Kidney epithelial cell (primary cell): ENCODE results near the gene LAMC2. TPM values are rescaled to one million over a fixed set of nuclear protein-coding genes. Genes with fewer than 3 reads are reported as not detected.

Experiments
- DNase-seq: peaks from one replicate; pipeline ENCODE4 v3.0.0-alpha.2; 2010; ENCODE audit warnings: low read depth
- H3K27me3 ChIP-seq: 2 replicates; pipeline ENCODE4 v1.6.0; 2011; ENCODE audit warnings: low read length; ENCODE audit not compliant: control insufficient read depth, insufficient read depth
- H3K36me3 ChIP-seq: 2 replicates; pipeline ENCODE4 v1.5.1; 2011; ENCODE audit warnings: low read length; ENCODE audit not compliant: control insufficient read depth, insufficient read depth
- H3K4me3 ChIP-seq: 2 replicates; pipeline ENCODE4 v1.5.1; 2011; ENCODE audit warnings: low read depth, mild to moderate bottlenecking, control low read depth, low read length
- total RNA-seq: library from RNA; depleted of rRNA; stranded (reverse); fragments of >200 nt; gene quantifications from 2 replicates; pipeline ENCODE4 v1.2.3, GENCODE V29; 2015
- TF ChIP-seq, protein P1 (sequence below): IDR thresholded peaks from 2 replicates; pipeline ENCODE4 v1.5.1; 2011; ENCODE audit warnings: mild to moderate bottlenecking, moderate library complexity, low read length, control low read depth, inconsistent platforms; ENCODE audit not compliant: insufficient read depth, poor library complexity, severe bottlenecking

Gene LAMC2
- total RNA-seq, 1 donor from 2014 or later: 1,180 TPM

GRCh38 chr1:183249941-183250452, 63.9 kb downstream of the LAMC2 start:
- TF ChIP-seq, protein P1, sequence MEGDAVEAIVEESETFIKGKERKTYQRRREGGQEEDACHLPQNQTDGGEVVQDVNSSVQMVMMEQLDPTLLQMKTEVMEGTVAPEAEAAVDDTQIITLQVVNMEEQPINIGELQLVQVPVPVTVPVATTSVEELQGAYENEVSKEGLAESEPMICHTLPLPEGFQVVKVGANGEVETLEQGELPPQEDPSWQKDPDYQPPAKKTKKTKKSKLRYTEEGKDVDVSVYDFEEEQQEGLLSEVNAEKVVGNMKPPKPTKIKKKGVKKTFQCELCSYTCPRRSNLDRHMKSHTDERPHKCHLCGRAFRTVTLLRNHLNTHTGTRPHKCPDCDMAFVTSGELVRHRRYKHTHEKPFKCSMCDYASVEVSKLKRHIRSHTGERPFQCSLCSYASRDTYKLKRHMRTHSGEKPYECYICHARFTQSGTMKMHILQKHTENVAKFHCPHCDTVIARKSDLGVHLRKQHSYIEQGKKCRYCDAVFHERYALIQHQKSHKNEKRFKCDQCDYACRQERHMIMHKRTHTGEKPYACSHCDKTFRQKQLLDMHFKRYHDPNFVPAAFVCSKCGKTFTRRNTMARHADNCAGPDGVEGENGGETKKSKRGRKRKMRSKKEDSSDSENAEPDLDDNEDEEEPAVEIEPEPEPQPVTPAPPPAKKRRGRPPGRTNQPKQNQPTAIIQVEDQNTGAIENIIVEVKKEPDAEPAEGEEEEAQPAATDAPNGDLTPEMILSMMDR: no peak
- H3K4me3 ChIP-seq: no peak overlapping the region
- H3K27me3 ChIP-seq: no peaks in the 10 kb centered on the region
- no peaks in the 10 kb centered on the region for H3K36me3 ChIP-seq
- no peak for DNase-seq

DNA sequence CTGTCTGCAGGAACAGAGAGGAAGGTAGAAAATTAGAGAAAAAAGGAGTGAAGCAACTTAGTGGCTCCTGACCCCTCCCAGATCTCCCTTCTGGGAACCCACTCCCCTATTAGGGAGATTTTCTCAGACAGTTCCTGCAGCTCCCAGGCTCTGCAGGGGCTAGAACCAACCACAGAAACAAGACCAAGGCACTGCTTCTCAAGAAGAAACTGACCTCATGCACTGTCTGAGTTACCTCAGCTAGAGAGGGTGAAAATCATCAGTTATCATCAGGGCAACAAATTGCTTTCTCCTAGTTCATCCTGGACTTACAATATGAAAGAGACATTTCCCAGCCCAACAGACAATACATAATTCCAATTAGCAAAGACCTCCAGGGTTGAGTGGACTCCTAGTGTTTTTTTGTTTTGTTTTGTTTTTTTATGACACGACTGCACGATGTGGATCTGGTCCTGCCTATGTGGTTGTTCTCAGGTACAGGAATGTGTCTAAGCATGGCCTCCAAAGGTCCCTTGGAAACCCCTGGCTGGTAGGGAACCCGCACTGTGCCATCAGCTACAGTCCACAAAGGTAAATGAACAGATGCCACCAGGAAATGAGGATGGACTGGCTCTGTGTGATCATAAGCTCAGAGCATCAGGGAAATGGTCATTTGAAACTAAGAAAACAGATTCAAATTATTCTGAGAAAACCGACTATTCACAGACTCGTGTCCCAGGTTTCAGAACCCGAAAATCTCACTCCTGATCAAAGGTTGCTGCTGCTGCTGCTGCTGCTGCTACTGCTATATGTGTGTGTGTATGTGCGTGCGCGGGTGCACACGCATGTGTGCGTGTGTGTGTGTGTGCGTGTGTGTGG, 65.3 kb downstream of the LAMC2 start:
- TF ChIP-seq, protein P1: no peak
- H3K4me3 ChIP-seq: no peak overlapping the region
- DNase-seq: no peak
- H3K27me3 ChIP-seq: no peaks in the 10 kb centered on the region
- no peaks in the 10 kb centered on the region for H3K36me3 ChIP-seq

- no peak for DNase-seq
- Histone ChIP-seq H3K4me3 (no peak overlapping the region), H3K27me3 (no peaks in the 10 kb centered on the region), H3K36me3 (no peaks in the 10 kb centered on the region)
- TF ChIP-seq, protein P1: no peak
Observed at GRCh38 chr1:183251959-183252450, 65.9 kb downstream of the LAMC2 start.

- TF ChIP-seq, protein P1: no peak
- no peaks in the 10 kb centered on the region for H3K36me3 ChIP-seq
- H3K4me3 ChIP-seq: no peak overlapping the region
- no peaks in the 10 kb centered on the region for H3K27me3 ChIP-seq
- DNase-seq: no peak
Observed at GRCh38 chr1:183255073-183255472, 69.0 kb downstream of the LAMC2 start.

DNA sequence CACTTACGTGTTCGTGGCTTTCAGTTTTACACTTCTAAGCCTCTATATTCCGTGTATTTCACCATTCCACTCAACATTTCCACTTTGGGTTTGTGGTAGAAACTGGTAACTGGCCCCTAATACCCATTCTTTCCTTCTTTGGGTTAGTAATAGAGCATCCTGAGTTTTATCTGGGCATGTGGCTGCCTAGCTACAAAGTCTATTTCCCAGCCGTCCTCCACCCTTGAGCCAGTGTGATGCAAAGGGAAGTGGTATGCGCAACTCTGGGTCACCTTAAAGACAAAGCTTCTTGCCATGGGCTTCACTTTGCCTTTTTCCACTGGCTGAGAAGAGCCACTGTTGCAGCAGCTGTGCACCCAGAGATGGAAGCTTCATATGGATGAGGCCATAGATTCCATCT, 73.9 kb downstream of the LAMC2 start:
- Histone ChIP-seq H3K36me3 (no peaks in the 10 kb centered on the region), H3K4me3 (no peak overlapping the region), H3K27me3 (no peaks in the 10 kb centered on the region)
- TF ChIP-seq, protein P1: no peak
- no peak for DNase-seq
